Measurements from ENCODE around the gene GPX4. TPM values are rescaled to one million over a fixed set of nuclear protein-coding genes. Genes with fewer than 3 reads are reported as not detected.

The GPX4 gene
- total and polyA plus RNA-seq, 9 of the 15 experiments (the other 6 are each of a cell fraction or from before 2014, with no cell fraction given) = 61.4 to 661 (median 349) TPM

- TF ChIP-seq, protein P1, sequence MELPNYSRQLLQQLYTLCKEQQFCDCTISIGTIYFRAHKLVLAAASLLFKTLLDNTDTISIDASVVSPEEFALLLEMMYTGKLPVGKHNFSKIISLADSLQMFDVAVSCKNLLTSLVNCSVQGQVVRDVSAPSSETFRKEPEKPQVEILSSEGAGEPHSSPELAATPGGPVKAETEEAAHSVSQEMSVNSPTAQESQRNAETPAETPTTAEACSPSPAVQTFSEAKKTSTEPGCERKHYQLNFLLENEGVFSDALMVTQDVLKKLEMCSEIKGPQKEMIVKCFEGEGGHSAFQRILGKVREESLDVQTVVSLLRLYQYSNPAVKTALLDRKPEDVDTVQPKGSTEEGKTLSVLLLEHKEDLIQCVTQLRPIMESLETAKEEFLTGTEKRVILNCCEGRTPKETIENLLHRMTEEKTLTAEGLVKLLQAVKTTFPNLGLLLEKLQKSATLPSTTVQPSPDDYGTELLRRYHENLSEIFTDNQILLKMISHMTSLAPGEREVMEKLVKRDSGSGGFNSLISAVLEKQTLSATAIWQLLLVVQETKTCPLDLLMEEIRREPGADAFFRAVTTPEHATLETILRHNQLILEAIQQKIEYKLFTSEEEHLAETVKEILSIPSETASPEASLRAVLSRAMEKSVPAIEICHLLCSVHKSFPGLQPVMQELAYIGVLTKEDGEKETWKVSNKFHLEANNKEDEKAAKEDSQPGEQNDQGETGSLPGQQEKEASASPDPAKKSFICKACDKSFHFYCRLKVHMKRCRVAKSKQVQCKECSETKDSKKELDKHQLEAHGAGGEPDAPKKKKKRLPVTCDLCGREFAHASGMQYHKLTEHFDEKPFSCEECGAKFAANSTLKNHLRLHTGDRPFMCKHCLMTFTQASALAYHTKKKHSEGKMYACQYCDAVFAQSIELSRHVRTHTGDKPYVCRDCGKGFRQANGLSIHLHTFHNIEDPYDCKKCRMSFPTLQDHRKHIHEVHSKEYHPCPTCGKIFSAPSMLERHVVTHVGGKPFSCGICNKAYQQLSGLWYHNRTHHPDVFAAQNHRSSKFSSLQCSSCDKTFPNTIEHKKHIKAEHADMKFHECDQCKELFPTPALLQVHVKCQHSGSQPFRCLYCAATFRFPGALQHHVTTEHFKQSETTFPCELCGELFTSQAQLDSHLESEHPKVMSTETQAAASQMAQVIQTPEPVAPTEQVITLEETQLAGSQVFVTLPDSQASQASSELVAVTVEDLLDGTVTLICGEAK (IDR thresholded peaks at IDR 0.05) = no peak
- TF ChIP-seq, protein P1 (CRISPR knock-in tag; IDR thresholded peaks at IDR 0.05) = no peak
- TF ChIP-seq ZFX (CRISPR knock-in tag; IDR thresholded peaks at IDR 0.05) = peak; percentile 33; the same call in 1 of the 2 replicates
- TF ChIP-seq ZBTB33 (CRISPR knock-in tag; IDR thresholded peaks at IDR 0.05) = peak; percentile 89; the same call in 1 of the 2 replicates
- TF ChIP-seq, protein P2, sequence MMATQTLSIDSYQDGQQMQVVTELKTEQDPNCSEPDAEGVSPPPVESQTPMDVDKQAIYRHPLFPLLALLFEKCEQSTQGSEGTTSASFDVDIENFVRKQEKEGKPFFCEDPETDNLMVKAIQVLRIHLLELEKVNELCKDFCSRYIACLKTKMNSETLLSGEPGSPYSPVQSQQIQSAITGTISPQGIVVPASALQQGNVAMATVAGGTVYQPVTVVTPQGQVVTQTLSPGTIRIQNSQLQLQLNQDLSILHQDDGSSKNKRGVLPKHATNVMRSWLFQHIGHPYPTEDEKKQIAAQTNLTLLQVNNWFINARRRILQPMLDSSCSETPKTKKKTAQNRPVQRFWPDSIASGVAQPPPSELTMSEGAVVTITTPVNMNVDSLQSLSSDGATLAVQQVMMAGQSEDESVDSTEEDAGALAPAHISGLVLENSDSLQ (IDR thresholded peaks at IDR 0.05) = peak; percentile 59
- no peak for TF ChIP-seq POLR3G (IDR thresholded peaks at IDR 0.05; ENCODE audit: extremely low read depth, insufficient read length, insufficient replicate concordance)
- no peak for TF ChIP-seq TCF15 (CRISPR knock-in tag; IDR thresholded peaks at IDR 0.05)
- TF ChIP-seq, protein P3, sequence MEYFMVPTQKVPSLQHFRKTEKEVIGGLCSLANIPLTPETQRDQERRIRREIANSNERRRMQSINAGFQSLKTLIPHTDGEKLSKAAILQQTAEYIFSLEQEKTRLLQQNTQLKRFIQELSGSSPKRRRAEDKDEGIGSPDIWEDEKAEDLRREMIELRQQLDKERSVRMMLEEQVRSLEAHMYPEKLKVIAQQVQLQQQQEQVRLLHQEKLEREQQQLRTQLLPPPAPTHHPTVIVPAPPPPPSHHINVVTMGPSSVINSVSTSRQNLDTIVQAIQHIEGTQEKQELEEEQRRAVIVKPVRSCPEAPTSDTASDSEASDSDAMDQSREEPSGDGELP (CRISPR knock-in tag; IDR thresholded peaks at IDR 0.05; ENCODE audit: borderline replicate concordance) = peak; percentile 28; the same call in 1 of the 2 replicates
- no peak for TF ChIP-seq RBM17 (IDR thresholded peaks at IDR 0.05; ENCODE audit: borderline replicate concordance, low read depth, low read length)
- peak; percentile 22 for TF ChIP-seq CCNT2 (IDR thresholded peaks at IDR 0.05; ENCODE audit: borderline replicate concordance, extremely low read depth, insufficient read length, low read depth, low read length)
Measured at GRCh38 chr19:1079566-1080111, 24.2 kb upstream of the GPX4 start (continued).
